ENCODE measurements around the gene TMC5. TPM values are rescaled to one million over a fixed set of nuclear protein-coding genes. Genes with fewer than 3 reads are reported as not detected.

The TMC5 gene
- total and polyA plus RNA-seq, 2 of the 4 experiments (the other 2 are of a cell fraction): not detected

GRCh38 chr16:19374402-19374801 is 43.3 kb upstream of the TMC5 start:
- Histone ChIP-seq H3K23ac (ENCODE audit: low read depth, low read length) (no peak overlapping the region), H3K14ac (replicated peaks; ENCODE audit: low read depth, low read length) (no peak overlapping the region), H4K8ac (ENCODE audit: low read depth in 2 of 2, low read length in 2 of 2) (no peak overlapping the region), H3K18ac (ENCODE audit: low read depth, low read length) (no peak overlapping the region), H3K4ac (ENCODE audit: low read depth, low read length) (no peak overlapping the region), H3K4me2 (ENCODE audit: low read depth, low read length) (no peak overlapping the region), H3K9ac (ENCODE audit: low read depth, low read length) (no peak overlapping the region), H3K27ac (ENCODE audit: insufficient read depth, low read length) (no peak overlapping the region), H3K9me3 (ENCODE audit: control insufficient read depth, insufficient read depth, low read length) (no peaks in the 10 kb centered on the region), H2BK5ac (ENCODE audit: low read depth, low read length, poor library complexity, severe bottlenecking) (no peak overlapping the region), H2BK120ac (ENCODE audit: low read depth, low read length) (no peak overlapping the region), H3K56ac (ENCODE audit: extremely low read depth, insufficient read depth, low read length) (no peak overlapping the region), H3K4me1 (ENCODE audit: control insufficient read depth, insufficient read depth, low read length) (no peaks in the 10 kb centered on the region), H2AFZ (replicated peaks; ENCODE audit: low read length, poor library complexity) (no peak overlapping the region), H2BK20ac (ENCODE audit: low read depth, low read length) (no peak overlapping the region), H2BK15ac (ENCODE audit: low read depth, low read length) (no peak overlapping the region), H2AK5ac (ENCODE audit: low read depth, low read length) (no peak overlapping the region), H4K5ac (ENCODE audit: low read depth, low read length) (no peak overlapping the region), H3K27me3 (ENCODE audit: control insufficient read depth, insufficient read depth, low read length) (peaks cover 4% of the 10 kb centered on the region), H3K79me1 (ENCODE audit: low read depth in 1 of 2, low read length in 2 of 2) (no peaks in the 10 kb centered on the region), H4K20me1 (ENCODE audit: insufficient read depth, low read length) (no peaks in the 10 kb centered on the region), H2AK9ac (replicated peaks; ENCODE audit: low read depth, low read length, poor library complexity) (no peak overlapping the region), H3K4me3 (ENCODE audit: insufficient read depth, low read depth, low read length) (no peak overlapping the region), H3K36me3 (ENCODE audit: control insufficient read depth, insufficient read depth, low read length) (no peaks in the 10 kb centered on the region), H4K91ac (ENCODE audit: insufficient read depth, low read depth, low read length) (no peak overlapping the region), H3K9me1 (ENCODE audit: insufficient read depth, low read length) (no peaks in the 10 kb centered on the region)
- no TSS peak for BruUV-seq (replicated peaks)
- intact Hi-C loops (cut with micrococcal nuclease) (no loop called here), in situ Hi-C loops (cut with MboI; ENCODE audit: low sequenced_read_pairs) (loop anchor here (10.0 kb wide), 2 partner anchors 220 to 390 kb away; partner anchors contain the start of gene TMC7), dilution Hi-C loops (cut with HindIII; ENCODE audit: low sequenced_read_pairs, unreplicated experiment) (no loop called here)
- no peak for DNase-seq
- TF ChIP-seq MXI1 (IDR thresholded peaks at IDR 0.05; ENCODE audit: borderline replicate concordance, low read depth, low read length): no peak
- TF ChIP-seq SMC3 (IDR thresholded peaks at IDR 0.05; ENCODE audit: low read depth, low read length): no peak
- no peak for TF ChIP-seq FOS (IDR thresholded peaks at IDR 0.05; ENCODE audit: low read depth, low read length)
- no peak for TF ChIP-seq RAD21 (IDR thresholded peaks at IDR 0.05; ENCODE audit: low read length)
- TF ChIP-seq POLR2A (IDR thresholded peaks at IDR 0.05; ENCODE audit: low read depth, low read length): no peak
- no peak for TF ChIP-seq ELK1 (IDR thresholded peaks at IDR 0.05; ENCODE audit: borderline replicate concordance, low read depth, low read length)
- TF ChIP-seq USF2 (IDR thresholded peaks at IDR 0.05; ENCODE audit: low read depth, low read length): no peak
- no peak for TF ChIP-seq NFE2L2 (IDR thresholded peaks at IDR 0.05; ENCODE audit: low read depth, low read length)
- no peak for TF ChIP-seq CTCF (conservative IDR thresholded peaks at IDR 0.05; ENCODE audit: low read depth, low read length)
- no peak for TF ChIP-seq RCOR1 (IDR thresholded peaks at IDR 0.05; ENCODE audit: insufficient replicate concordance, low read length)
- no peak for TF ChIP-seq CHD1 (IDR thresholded peaks at IDR 0.05; ENCODE audit: low read depth, low read length)
- no peak for TF ChIP-seq CEBPB (IDR thresholded peaks at IDR 0.05; ENCODE audit: low read depth, low read length)
- no peak for TF ChIP-seq RFX5 (IDR thresholded peaks at IDR 0.05; ENCODE audit: low read depth, low read length)
- CTCF ChIA-PET: interaction anchor here (0.6 to 1.5 kb wide), 2 partner anchors 9 to 289 kb away, joined by 3 read pairs; no protein-coding TSS in a partner anchor
- no CpG with 5 or more reads among the region's 3 CpGs for WGBS, 2 experiments (ENCODE audit: extremely low coverage in 2 of 2, insufficient read length in 1 of 2)
- POLR2A ChIA-PET (ENCODE audit: unreplicated experiment): no interaction called here
- no peak for ATAC-seq (ENCODE audit: low read depth)

Measured in IMR-90 (cell line).